Esophagus mucosa (tissue), 1 donor: ENCODE measurements around the gene USP2. TPM values are rescaled to one million over a fixed set of nuclear protein-coding genes. Genes with fewer than 3 reads are reported as not detected.
A peak's percentile ranks its signal among the peaks of the same experiment; 100 is the strongest.

ENCODE experiments used
- ATAC-seq: fragments of 200-7000 bp; cut with Tn5 transposase; one replicate; pipeline ENCODE4 v1.9.1; 2020
- total RNA-seq: library from RNA; stranded (reverse); gene quantifications from one replicate; pipeline ENCODE4 v1.2.4, GENCODE V29; 2023
- donor health status: DM: yes; HTN: yes; CAD: no.

Gene USP2, protein sequence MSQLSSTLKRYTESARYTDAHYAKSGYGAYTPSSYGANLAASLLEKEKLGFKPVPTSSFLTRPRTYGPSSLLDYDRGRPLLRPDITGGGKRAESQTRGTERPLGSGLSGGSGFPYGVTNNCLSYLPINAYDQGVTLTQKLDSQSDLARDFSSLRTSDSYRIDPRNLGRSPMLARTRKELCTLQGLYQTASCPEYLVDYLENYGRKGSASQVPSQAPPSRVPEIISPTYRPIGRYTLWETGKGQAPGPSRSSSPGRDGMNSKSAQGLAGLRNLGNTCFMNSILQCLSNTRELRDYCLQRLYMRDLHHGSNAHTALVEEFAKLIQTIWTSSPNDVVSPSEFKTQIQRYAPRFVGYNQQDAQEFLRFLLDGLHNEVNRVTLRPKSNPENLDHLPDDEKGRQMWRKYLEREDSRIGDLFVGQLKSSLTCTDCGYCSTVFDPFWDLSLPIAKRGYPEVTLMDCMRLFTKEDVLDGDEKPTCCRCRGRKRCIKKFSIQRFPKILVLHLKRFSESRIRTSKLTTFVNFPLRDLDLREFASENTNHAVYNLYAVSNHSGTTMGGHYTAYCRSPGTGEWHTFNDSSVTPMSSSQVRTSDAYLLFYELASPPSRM
- total RNA-seq, result 2.8 TPM

DNA sequence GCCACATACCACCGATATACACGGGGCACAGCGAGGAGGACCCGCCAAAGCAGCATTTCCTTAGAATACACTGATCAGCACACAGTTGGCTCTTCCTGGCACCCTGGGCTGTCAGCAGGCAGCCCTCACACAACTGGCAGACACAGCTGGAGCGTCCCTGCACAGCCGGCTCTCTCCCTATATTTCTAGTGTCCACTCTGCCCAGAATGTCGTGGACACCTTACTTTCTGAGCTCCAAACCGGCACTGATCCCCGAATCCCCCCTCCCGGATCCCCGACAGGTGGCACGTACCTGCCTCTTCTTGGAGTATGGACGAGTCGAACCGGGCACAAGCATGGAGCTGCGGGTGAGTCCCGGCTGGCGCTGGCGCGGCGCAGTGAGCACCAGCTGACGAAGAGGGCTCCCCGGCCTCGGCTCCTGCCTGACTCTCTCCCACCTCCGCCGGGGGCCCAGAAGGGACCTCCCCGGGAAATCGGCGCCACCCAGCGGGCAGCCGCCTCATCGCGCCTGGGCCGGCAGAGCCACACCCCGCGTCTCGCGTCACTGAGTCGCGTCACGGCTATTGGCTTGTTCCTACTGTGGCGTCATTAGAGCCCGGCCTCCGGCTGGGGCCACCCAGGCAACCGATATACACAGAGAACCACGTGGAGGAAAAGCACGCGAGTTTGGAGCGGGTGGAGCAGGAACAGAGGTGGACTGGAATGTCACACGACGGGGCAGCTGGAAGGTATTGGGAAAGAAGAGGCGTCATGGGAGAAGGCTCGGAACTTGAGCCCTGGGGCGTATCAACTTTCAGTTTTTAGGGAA, at the start of gene USP2:
Gene USP2 (minus strand): TSS at position 510 of the 808 bp plus-strand sequence. CDS start 8,210 bp downstream, outside the sequence.
- ATAC-seq, result peak; percentile 96

DNA sequence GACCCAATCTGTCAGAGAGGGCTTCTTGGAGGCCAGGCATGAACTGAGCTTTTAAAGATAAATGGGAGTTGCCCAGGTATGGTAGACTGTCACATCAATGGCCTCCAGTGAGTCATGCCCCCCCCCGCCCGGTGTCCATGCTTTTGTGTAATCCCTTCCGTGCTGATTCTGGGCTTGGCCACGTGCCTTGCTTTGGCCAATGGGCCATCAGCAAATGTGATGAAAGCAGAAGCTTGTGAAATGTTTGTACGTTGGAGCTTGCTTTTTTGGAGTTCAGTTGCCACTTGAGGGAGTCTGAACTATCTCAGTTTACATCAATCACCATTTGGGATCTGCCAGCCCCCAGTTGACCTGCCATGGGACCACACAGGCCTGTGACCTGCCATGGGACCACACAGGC, 45.8 kb upstream of the USP2 start:
- peak; percentile 87 for ATAC-seq

DNA sequence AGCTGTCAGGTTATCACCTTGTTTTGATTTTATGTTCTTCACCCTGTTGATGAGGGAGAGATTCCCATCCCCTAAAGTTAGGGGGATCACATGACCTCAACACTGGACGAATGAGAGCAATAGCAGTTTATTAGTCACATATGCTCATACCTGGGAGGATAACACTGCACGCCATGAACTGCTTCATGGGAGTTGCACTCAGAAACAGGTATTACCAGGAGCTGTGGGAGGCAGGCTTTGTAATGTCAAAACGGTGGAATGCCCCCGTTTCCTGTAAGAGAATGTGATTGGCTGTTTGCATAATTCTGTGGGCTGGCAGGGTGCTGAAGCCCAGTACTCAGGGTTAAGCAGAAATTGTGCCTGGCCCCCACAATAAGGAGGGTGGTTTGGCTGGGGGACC, 44.7 kb upstream of the USP2 start:
- ATAC-seq, result peak; percentile 73

DNA sequence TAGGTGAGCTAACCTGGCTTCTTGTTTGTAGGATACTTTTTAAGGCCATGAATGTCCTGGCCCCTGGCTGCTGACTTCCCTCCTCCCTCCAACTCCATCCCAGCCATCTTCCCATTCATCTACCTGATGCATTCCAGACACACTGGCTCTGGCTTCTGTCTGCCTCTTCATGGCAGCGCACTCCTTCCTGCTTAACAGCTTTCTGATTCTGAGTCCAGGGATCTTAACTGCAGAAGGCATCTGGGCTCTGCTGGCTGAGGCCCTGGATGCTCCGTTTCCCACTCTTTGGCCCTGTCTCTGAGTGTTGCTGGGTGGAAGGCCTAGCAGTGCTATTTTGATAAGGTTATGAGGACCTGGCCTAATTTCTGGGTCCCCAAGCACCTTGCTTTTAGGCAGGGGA, 43.3 kb upstream of the USP2 start:
- no peak for ATAC-seq

DNA sequence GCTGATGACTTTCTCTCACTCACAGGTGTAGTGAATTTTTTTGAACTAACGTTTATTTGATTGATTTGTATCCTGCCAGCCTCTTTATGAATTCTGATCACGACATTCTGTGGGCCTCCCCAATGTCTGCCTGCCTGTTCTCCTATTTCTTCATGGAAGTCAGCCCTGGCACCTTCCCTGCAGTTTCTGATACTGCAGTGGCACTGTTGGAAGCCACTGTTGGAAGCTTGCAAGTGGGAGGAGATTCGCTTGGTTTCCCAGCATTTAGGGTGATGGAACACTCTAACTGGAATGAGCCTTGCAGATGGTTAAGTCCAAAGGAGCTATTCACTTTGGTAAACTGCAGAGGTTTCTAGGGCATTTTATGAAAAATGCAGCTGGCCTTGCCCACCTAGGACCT, 42.8 kb upstream of the USP2 start:
- no peak for ATAC-seq

DNA sequence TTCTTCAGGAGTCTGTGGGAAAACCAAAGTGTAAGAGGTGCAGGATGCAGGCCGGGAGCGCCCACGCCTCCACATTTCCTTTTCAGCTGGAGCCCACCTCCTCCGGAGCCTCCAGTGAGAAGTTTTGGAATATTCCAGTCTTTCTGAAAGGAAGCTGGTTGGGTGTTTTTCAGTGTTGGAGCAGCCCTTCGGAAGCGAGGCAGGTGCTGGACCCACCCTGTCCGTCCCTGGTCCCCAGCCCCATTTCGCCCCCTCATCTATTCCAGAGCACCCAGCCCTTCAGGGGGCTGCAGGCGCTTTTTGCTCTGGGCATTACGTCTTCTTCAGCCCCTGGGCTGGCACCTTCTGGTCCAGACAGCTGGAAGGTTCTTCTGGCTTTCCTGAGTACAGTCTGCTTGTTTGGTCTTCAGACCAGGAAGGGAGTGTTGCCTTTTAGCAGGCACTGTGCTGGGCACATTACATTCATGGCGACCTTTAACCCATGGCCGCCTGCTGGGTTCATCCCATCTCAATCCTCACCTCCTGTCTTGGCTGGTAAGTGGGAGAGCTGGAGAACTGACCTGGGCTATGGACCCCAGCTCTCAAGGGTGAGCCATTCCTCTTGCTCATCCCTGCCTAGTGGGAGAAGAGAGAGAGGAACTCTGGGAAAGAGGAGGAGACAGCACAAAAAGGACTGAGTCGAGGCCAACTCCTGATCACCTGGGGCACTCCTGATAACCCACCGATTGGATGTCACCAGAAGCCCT, 42.2 kb upstream of the USP2 start:
- ATAC-seq, result no peak

DNA sequence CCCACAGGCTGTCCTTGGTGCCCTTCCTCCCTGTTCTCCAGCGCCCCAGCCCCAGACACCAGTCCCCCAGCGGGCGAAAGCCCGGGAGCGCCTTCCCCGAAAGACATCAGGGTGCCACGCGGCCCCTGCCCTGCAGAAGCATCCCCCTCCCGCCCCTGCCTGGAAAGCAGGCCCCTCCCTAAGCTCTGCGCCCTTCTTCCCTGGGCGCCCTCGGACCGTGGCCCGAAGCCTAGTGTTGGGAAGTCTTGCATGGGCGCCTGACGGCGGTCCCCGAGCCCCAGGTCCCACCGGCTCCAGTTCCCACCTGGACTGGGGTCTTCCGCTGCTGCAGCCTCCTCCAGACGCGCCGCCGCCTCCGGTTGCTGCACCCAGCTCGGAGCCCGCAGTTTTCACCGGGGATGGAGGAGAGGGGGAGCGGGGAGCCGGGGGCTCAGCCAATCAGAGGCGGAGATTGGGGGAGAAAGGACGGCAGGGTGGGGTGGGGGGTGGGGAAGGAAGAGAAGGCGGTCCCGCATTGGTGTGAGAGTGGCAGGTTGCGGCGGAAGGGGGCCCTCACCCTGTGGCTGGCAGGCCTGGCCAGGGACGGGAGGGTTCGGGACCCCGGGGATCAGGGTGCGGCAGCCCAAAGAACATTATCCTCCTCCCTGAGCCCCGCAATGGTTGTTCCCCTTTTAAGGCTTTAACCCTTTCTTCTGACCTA, 41.5 kb upstream of the USP2 start, which contains the start of gene THY1:
Gene THY1 (minus strand): TSS at position 364 of the 700 bp plus-strand sequence. CDS start 2,267 bp downstream, outside the sequence.
- no peak for ATAC-seq

DNA sequence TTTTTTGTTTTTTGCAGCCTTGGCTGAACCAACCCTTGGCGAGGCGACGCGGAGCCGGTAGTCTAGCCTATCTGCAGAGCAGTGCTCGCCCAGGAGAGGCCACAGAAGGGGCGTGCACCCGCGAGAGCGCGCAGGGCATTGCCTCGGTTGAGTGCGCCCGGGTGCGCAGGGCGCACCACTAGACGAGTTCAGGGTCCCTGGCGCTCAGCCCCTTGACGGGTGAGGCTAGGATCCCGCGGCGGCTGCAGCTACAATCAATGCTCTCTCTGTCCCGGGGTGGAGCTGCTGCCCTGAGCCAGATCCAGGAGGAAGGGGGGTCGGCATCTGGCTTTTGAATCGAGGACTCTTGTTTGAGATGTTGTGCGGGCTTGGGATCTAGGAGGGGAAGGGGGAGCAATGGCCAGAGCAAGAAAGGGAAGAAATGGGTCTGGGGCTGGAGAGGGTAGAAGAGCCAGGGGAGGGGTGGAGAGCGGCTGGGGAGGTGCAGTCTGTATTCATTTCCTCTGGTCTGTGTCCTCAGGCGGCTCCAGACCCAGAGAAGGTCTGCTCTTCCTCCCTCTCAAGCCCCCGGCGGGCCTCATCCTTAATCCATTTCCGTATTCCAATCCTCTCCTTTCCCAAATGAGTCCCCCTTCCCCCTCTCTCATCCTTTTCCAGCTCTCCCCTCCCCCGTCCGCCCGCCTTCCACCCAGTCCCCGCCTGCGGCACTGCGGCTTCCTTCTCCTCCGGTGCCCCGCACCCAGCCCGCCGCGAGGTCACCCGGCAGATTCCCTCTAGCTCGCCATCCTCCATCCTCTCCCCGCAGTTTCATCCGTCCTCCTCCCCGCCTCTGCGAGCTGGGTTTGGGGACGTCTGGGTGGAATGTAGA, 40.7 kb upstream of the USP2 start:
- no peak for ATAC-seq

DNA sequence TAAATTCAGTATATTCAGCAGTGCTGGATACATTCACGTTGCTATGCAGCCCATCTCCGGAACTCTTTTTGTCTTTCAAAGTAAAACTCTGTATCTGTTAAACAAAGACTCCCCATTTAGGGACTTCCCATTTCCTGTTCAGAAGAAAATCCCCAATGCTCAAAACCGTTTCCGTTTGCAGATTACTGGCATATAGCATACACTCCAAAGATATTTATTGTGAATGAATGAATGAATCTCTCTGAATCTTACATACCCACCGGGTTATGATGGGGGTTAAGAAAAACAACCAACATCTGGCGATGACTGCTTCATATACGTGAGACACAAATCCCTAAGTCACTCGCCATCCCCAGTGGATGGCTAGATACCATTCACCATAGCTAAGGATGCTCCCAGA, 39.9 kb upstream of the USP2 start:
- no peak for ATAC-seq

DNA sequence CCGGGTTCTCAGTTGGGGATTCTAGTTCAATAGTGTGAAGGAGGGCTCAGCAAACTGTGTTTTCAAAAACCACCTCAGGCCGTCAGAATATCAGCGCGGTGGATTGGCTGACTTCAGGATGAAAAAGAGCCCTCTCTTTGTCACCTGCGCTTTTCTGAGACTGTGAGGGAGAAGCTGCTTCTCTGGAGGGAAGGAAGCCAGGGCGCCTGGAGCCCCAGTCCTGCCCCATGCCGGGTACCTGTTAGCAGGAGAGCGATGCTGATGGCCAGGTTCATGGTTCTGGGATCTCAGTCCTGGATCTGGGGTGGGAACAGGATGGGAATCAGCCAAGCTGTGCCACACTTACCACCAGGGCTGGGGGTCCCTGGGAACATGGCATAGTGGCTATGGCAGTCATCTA, 39.1 kb upstream of the USP2 start:
- no peak for ATAC-seq

DNA sequence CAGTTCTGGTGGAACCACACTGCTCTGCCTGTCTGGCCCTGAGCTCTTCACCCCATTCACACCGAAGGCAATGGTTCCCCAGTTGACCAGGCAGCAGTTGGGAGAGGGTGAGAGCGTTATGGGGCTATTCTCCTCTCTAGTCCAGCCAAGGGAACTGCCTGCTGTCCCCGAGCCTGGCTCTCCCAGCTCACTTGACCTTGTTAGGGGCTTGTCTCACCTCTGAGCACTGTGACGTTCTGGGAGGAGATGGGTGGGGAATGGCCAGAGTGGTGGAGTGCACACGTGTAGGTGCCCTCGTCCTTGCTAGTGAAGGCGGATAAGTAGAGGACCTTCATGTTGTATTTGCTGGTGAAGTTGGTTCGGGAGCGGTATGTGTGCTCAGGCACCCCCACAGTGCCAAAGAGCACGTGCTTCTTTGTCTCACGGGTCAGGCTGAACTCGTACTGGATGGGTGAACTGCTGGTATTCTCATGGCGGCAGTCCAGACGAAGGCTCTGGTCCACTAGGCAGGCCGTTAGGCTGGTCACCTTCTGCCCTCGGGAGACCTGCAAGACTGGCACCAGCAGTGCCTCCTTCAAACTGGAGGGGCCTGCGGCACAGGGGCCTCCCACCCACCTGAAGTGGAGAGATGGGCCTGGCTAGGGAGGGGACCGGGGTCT, 38.5 kb upstream of the USP2 start:
- no peak for ATAC-seq

DNA sequence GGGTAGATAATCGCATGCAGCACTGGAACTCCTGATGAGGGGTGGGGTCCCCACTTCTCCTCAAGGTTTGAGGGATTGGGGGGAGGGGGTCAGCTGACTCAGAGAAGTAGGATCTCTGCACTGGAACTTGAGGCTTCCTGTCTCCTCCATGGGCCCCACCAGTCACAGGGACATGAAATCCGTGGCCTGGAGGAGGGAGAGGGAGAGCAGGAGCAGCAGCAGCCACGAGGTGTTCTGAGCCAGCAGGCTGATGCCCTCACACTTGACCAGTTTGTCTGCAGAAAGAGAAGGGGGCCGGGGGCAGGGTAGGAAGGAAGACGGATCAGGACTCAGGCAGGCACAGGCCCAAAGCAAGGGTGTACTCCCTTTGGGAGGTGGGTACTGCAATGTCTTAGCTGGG, 37.8 kb upstream of the USP2 start:
- no peak for ATAC-seq

DNA sequence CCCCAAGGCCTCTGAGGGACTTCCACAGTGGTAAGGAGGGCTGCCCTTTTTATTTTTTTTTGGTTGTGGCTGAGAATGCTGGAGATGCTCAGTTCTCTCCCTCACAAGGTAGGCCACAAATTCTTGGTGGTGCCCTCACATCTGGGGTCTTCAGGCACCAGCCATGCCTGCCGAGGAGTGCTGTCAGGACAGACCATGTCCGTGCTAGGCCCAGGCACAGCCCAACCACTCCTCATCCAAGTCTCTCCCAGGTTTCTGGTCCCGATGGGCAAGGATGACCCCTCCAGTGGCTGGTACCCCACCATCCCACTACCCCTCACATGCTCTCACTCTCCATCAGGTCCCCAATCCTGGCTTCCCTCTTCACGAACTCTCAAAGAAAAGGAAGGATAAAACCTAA, 37.3 kb upstream of the USP2 start:
- ATAC-seq, result no peak

DNA sequence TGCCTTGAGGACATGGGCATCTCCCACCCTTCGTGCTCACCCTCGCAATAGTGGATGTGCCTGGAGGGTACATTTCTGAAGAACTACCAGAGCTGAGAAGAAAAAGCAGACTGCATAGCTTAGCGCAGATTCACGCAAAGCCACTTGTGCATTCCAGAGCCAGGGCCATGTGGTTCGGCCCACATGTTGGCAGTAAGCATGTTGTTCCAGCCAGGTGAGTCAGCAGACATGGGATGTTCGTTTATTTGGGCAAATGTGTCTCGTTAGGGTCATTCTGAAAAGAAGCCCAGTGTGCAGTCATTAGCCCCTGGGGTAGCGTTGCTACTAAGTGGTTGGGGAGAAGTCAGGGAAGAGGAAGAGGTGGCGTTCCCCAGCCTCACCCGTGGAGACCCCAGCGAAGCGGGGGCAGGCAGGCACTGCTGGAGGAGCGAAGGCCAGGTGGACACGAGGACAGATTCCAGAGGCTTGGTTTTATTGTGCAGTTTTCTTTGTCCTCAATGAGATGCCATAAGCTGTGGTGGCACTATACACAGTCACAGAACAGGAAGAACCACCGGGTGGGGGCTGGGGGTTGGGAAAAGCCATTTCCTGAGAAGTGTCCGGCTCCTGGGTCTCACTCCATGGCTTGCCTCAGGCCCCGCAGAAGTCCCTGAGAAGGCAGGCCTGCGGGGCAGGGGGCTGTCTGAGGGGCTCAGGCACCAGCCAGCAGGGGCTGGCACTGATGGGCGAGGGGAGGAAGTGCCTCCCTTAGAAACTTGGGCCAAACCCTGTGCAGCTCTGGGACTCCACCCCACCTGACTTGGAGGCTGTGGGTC, 36.4 kb upstream of the USP2 start:
- ATAC-seq, result peak; percentile 69

DNA sequence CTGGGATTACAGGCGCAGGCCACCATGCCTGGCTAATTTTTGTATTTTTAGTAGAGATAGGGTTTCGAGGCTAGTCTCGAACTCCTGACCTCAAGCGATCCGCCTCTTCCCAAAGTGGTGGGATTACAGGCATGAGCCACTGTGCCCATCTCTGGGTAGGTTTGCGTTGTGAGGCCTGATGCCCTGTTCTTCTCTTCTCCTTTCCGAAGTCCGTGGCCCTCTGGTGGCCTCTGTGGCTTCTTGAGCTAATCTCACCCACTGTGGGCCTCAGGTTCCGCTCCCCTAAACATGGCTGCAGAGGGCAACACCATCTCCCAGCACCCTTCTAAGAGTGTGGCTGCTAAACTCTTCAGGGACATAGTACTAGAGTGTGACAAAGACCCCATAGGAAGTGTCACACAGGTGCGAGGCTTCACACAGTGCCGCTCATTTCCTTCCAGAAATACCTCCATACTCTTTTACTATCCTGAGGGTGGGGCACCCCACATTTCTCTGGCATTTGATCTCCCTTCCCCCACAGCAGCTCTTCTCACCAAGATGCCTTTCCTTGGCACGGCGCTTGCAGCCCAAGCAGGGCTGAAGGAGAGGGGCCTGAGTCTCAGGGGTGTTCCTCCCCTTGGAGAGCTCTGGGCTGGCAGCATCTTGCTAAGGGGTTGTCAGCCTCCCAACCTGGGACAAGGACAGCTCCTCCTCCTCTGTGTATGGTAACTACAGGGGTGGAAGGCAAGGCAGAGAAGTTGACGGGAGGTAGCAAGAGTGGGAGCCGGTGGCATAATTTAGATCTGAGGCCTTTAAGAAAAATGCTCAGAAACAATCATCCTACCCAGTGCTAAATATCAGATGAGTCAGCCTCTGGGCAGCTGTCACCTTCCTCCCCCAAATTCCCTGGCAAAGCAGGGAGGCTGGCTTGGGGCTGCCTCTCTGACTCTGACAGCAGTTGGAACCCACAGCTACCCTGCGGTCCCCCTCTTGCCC, 35.4 kb upstream of the USP2 start:
- ATAC-seq, result no peak

DNA sequence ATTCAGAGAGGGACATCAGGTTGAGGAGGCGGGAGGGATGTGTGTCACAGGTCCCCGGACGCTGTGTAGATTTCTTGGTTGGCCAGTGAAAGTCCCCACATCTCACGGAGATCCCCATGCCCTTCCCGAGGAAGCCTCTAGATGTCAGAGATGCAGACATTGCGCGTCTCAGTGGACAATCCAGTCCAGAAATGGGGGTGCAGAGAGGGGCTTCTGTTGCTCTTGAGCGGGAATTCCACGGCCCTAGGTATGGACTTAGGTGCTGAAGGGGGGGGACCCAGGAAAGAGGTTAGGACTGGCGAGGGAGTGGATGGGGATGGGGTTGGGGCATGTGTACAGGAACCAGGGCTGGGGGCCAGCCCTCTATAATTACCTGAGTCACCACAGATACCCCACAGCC, 34.5 kb upstream of the USP2 start:
- no peak for ATAC-seq

DNA sequence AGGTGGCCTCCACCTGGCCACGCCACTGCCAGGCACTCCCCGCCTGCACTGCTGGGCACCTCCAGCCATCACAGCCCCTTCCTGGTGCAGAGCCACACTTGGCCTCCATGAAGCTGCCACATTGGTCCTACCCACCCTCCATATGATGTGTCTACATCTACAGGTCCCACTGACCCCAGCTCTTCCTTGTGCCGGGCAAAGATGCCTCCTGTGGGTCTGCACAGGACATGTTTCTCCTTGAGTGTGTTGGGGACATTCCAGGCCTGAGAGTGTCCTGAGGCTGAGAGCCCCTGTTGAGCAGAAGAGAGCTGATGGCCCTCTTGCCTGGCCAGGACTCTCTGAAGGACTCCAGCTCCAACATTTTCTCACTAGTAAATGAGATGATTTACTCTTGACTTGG, 34.0 kb upstream of the USP2 start:
- no peak for ATAC-seq

DNA sequence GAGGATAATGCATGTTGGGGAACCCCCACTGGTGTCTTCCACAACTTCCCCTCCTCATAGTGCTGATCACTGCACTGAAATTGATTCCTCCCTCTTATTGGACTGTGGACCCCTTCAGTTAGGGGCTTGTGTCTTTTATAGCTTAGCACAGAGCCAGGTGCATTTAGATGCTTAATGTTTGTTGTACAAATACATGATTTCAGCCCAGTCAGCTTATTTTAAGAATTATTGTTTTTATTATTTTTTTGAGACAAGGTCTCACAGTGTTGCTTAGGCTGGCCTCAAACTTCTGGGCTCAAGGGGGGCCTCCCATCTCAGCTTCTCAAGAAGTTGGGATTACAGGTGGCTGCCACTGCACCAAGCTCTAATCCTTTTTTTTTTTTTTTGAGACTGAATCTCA, 33.2 kb upstream of the USP2 start:
- ATAC-seq, result no peak
